ENCODE results near the gene CANX.

Gene CANX

GRCh38 chr5:179779826-179780225, 81.1 kb downstream of the CANX start:
- Histone ChIP-seq H3K4me1 (ENCODE audit: control insufficient read depth, insufficient read depth, low read length) (no peaks in the 10 kb centered on the region), H3K27ac (ENCODE audit: low read depth, low read length) (no peak overlapping the region), H3K9ac (ENCODE audit: low read depth, low read length) (no peak overlapping the region), H3K9me3 (ENCODE audit: control insufficient read depth, insufficient read depth, low read length) (no peaks in the 10 kb centered on the region), H3K36me3 (ENCODE audit: control insufficient read depth, insufficient read depth, low read length) (peaks cover 45% of the 10 kb centered on the region), H3K27me3 (ENCODE audit: control insufficient read depth, insufficient read depth, low read length) (no peaks in the 10 kb centered on the region), H3K4me3 (ENCODE audit: low read depth, low read length) (no peak overlapping the region)

- no peaks in the 10 kb centered on the region for H3K27me3 ChIP-seq (ENCODE audit: control insufficient read depth, insufficient read depth, low read length)
- no peaks in the 10 kb centered on the region for H3K9me3 ChIP-seq (ENCODE audit: control insufficient read depth, insufficient read depth, low read length)
Observed at GRCh38 chr5:179780362-179780761, 81.6 kb downstream of the CANX start.

More at GRCh38 chr5:179780362-179780761, 81.6 kb downstream of the CANX start:
- no peaks in the 10 kb centered on the region for H3K4me1 ChIP-seq (ENCODE audit: control insufficient read depth, insufficient read depth, low read length)
- no peak overlapping the region for H3K4me3 ChIP-seq (ENCODE audit: low read depth, low read length)
- H3K27ac ChIP-seq (ENCODE audit: low read depth, low read length), result no peak overlapping the region
- no peak overlapping the region for H3K9ac ChIP-seq (ENCODE audit: low read depth, low read length)
- H3K36me3 ChIP-seq (ENCODE audit: control insufficient read depth, insufficient read depth, low read length), result peaks cover 39% of the 10 kb centered on the region
